CD14-positive monocyte (primary cell): ENCODE results near the gene PDPK1. TPM values are rescaled to one million over a fixed set of nuclear protein-coding genes. Genes with fewer than 3 reads are reported as not detected.

ENCODE experiments used
- DNase-seq, 3 donors: peaks; one replicate each; pipeline ENCODE4 v3.0.0-alpha.2; 2011 to 2022
- H2AFZ ChIP-seq: 2 replicates; pipeline ENCODE4 v1.6.0; 2012; ENCODE audit warnings: mild to moderate bottlenecking, low read depth, low read length, inconsistent platforms; ENCODE audit not compliant: insufficient read depth, poor library complexity, severe bottlenecking
- H3K27ac ChIP-seq, 2 donors: 1 replicate in 1 of 2; 2 replicates in 1 of 2; pipeline ENCODE4 v1.5.1; 2012 to 2013; ENCODE audit warnings: low read length in 2 of 2, control low read depth in 1 of 2, inconsistent platforms in 1 of 2, low read depth in 1 of 2, mild to moderate bottlenecking in 1 of 2
- H3K27me3 ChIP-seq, 2 donors: one replicate each; pipeline versions ENCODE4 v1.6.0 to v1.6.1; 2011 to 2013; ENCODE audit warnings: low read length in 2 of 2; ENCODE audit not compliant: control insufficient read depth in 2 of 2, insufficient read depth in 2 of 2
- H3K36me3 ChIP-seq, 2 donors: replicated peaks in 1 of 2; 1 replicate in 1 of 2; 2 replicates in 1 of 2; pipeline versions ENCODE4 v1.5.1 to v1.6.1; 2012 to 2013; ENCODE audit warnings: low read length in 2 of 2, control low read depth in 1 of 2, inconsistent platforms in 1 of 2, mild to moderate bottlenecking in 1 of 2; ENCODE audit not compliant: insufficient read depth in 2 of 2, control insufficient read depth in 1 of 2
- H3K4me1 ChIP-seq, 2 donors: 1 replicate in 1 of 2; 2 replicates in 1 of 2; pipeline versions ENCODE4 v1.5.1 to v1.6.1; 2012 to 2013; ENCODE audit warnings: low read length in 2 of 2, control low read depth in 1 of 2, inconsistent platforms in 1 of 2, mild to moderate bottlenecking in 1 of 2, moderate library complexity in 1 of 2; ENCODE audit not compliant: insufficient read depth in 2 of 2, control insufficient read depth in 1 of 2
- H3K4me2 ChIP-seq: replicated peaks from 2 replicates; pipeline ENCODE3; 2012; ENCODE audit warnings: low read length, moderate library complexity, mild to moderate bottlenecking; ENCODE audit not compliant: poor library complexity, severe bottlenecking; ENCODE audit errors: extremely low read depth
- H3K4me3 ChIP-seq, 3 experiments: fragments of 200-600 bp in 1 of 3; sonication (generic) in 1 of 3; replicated peaks in 1 of 3; 1 replicate in 2 of 3; 2 replicates in 1 of 3; pipeline ENCODE4 v1.5.1; 2011 to 2013; ENCODE audit warnings: low read length in 3 of 3, mild to moderate bottlenecking in 3 of 3, control low read depth in 2 of 3, low read depth in 2 of 3, inconsistent platforms in 1 of 3, moderate library complexity in 1 of 3
- H3K79me2 ChIP-seq: 2 replicates; pipeline ENCODE4 v1.6.0; 2012; ENCODE audit warnings: mild to moderate bottlenecking, control low read depth, inconsistent platforms, low read length, moderate library complexity; ENCODE audit not compliant: insufficient read depth
- H3K9ac ChIP-seq: 2 replicates; pipeline ENCODE4 v1.6.0; 2017; ENCODE audit warnings: low read length, mild to moderate bottlenecking; ENCODE audit not compliant: insufficient read depth, poor library complexity, severe bottlenecking
- H3K9me3 ChIP-seq, 2 donors: replicated peaks in 1 of 2; 1 replicate in 1 of 2; 2 replicates in 1 of 2; pipeline versions ENCODE4 v1.5.1 to v1.6.1; 2012 to 2013; ENCODE audit warnings: low read length in 2 of 2, control low read depth in 1 of 2; ENCODE audit not compliant: control insufficient read depth in 1 of 2, insufficient read depth in 1 of 2
- H4K20me1 ChIP-seq: 2 replicates; pipeline ENCODE4 v1.6.0; 2012; ENCODE audit warnings: mild to moderate bottlenecking, low read length, control low read depth, moderate library complexity; ENCODE audit not compliant: insufficient read depth
- H3K27ac Mint-ChIP-seq, 7 donors: one replicate each; pipeline ENCODE4 v1.8.0; 2020; ENCODE audit warnings: mild to moderate bottlenecking in 7 of 7, mixed read lengths in 7 of 7, moderate library complexity in 6 of 7, inconsistent platforms in 2 of 7
- H3K27me3 Mint-ChIP-seq, 3 donors: one replicate each; pipeline ENCODE4 v1.8.0; 2021 to 2022; ENCODE audit warnings: low read depth in 3 of 3, mild to moderate bottlenecking in 3 of 3, mixed read lengths in 3 of 3, moderate library complexity in 3 of 3, inconsistent platforms in 1 of 3
- H3K36me3 Mint-ChIP-seq, 2 donors: one replicate each; pipeline ENCODE4 v1.8.0; 2020; ENCODE audit warnings: mixed read lengths in 2 of 2, inconsistent platforms in 1 of 2, mild to moderate bottlenecking in 1 of 2
- H3K4me1 Mint-ChIP-seq: one replicate; pipeline ENCODE4 v1.8.0; 2020; ENCODE audit warnings: mild to moderate bottlenecking, mixed read lengths
- H3K4me3 Mint-ChIP-seq, 2 donors: one replicate each; pipeline ENCODE4 v1.8.0; 2020; ENCODE audit warnings: mild to moderate bottlenecking in 2 of 2, mixed read lengths in 2 of 2, moderate library complexity in 1 of 2
- H3K9me3 Mint-ChIP-seq, 7 donors: one replicate each; pipeline ENCODE4 v1.8.0; 2020 to 2022; ENCODE audit warnings: mixed read lengths in 7 of 7, mild to moderate bottlenecking in 6 of 7, moderate library complexity in 6 of 7, inconsistent platforms in 2 of 7
- CTCF ChIP-seq: fragments of 200-600 bp; IDR thresholded peaks from one replicate; pipeline ENCODE4 v1.8.0; 2022; ENCODE audit warnings: antibody characterized with exemption, mild to moderate bottlenecking
- WGBS: methylation state at CpG from one replicate; pipeline ENCODE4 v1.1.5; 2013; ENCODE audit warnings: missing lambda C conversion rate; ENCODE audit not compliant: insufficient coverage; 5-methylcytosine and 5-hydroxymethylcytosine counted together
- intact Hi-C, 2 donors: fragments of 100-400 bp; cut with micrococcal nuclease; formaldehyde crosslinking; loops; one replicate each; pipeline versions ENCODE4 v1.15.0 to v1.15.1; 2023
- polyA plus RNA-seq, 3 donors: library from polyadenylated mRNA; depleted of rRNA in 1 of 3; unstranded in 2 of 3; stranded (reverse) in 1 of 3; fragments of 300-500 nt in 2 of 3; fragments of >200 nt in 1 of 3; fragmentation: Illumina TruSeq in 2 of 3; gene quantifications; 1 replicate in 2 of 3; 2 replicates in 1 of 3; pipeline ENCODE4 v1.2.3, GENCODE V29; 2012 to 2021

Gene PDPK1
- polyA plus RNA-seq, 3 donors, result 35.6 to 45.9 (median 38.6) TPM

- peak overlapping the region; percentile 45 to 83 (median 67) for H3K27ac Mint-ChIP-seq
- no peak overlapping the region for H3K4me2 ChIP-seq
- peaks cover 33 to 48% of the 10 kb centered on the region in 2 donors for H3K4me1 ChIP-seq
- 97% methylated on average over 12 of the region's 15 CpGs for WGBS
- no peak overlapping the region for H3K4me3 ChIP-seq
- no peak overlapping the region for H3K4me3 Mint-ChIP-seq
- no peak overlapping the region for H3K9ac ChIP-seq
- peaks cover 32 to 55% of the 10 kb centered on the region in 2 donors for H3K36me3 Mint-ChIP-seq
- peaks cover 0 to 5% (median 0%) of the 10 kb centered on the region in 3 donors for H3K27me3 Mint-ChIP-seq
- H4K20me1 ChIP-seq, result peaks cover 56% of the 10 kb centered on the region
- peaks cover 32% of the 10 kb centered on the region for H3K4me1 Mint-ChIP-seq
- no peaks in the 10 kb centered on the region for H3K9me3 ChIP-seq
- TF ChIP-seq CTCF, result no peak
- no peak for DNase-seq
- no peak overlapping the region for H2AFZ ChIP-seq
- H3K79me2 ChIP-seq, result peaks cover 8% of the 10 kb centered on the region
- H3K27ac ChIP-seq, result peak overlapping the region; percentile 74 to 76
- H3K36me3 ChIP-seq, result peaks cover 44 to 53% of the 10 kb centered on the region in 2 donors
- H3K27me3 ChIP-seq, result no peaks in the 10 kb centered on the region
- intact Hi-C loops, result no loop called here
- H3K9me3 Mint-ChIP-seq, result no peaks in the 10 kb centered on the region
These were observed 7.7 kb upstream of the PDPK1 start for GRCh38 chr16:2529961-2530628.

GRCh38 chr16:2530629-2531318 lies 7.0 kb upstream of the PDPK1 start:
- H3K9me3 Mint-ChIP-seq, result no peaks in the 10 kb centered on the region
- Histone ChIP-seq H3K4me3 (peak overlapping the region in 1 of 3 experiments; percentile 70), H3K4me1 (peaks cover 40 to 55% of the 10 kb centered on the region in 2 donors), H3K4me2 (peak overlapping the region; percentile 100), H2AFZ (no peak overlapping the region), H3K27ac (peak overlapping the region; percentile 74 to 76), H3K79me2 (peaks cover 8% of the 10 kb centered on the region), H3K9me3 (no peaks in the 10 kb centered on the region), H3K9ac (peak overlapping the region; percentile 63), H3K27me3 (no peaks in the 10 kb centered on the region), H4K20me1 (peaks cover 54% of the 10 kb centered on the region), H3K36me3 (peaks cover 44 to 51% of the 10 kb centered on the region in 2 donors)
- peaks cover 38% of the 10 kb centered on the region for H3K4me1 Mint-ChIP-seq
- WGBS, result 92% methylated on average over 8 of the region's 14 CpGs
- TF ChIP-seq CTCF, result no peak
- H3K4me3 Mint-ChIP-seq, result peak overlapping the region; percentile 82 to 91
- peaks cover 0 to 5% (median 0%) of the 10 kb centered on the region in 3 donors for H3K27me3 Mint-ChIP-seq
- H3K27ac Mint-ChIP-seq, result peak overlapping the region; percentile 87 to 98 (median 92)
- intact Hi-C loops, result no loop called here
- H3K36me3 Mint-ChIP-seq, result peaks cover 28 to 53% of the 10 kb centered on the region in 2 donors
- DNase-seq, result no peak
